K562 (cell line): ENCODE measurements around the gene STON1. TPM values are rescaled to one million over a fixed set of nuclear protein-coding genes. Genes with fewer than 3 reads are reported as not detected.

Source experiments
- ATF1 ChIP-seq, 2 experiments: fragments of 450-650 bp in 1 of 2; IDR thresholded peaks; 2 replicates each; pipeline ENCODE4 v1.6.1; 2016; ENCODE audit warnings: missing compliant biosample characterization in 1 of 2, missing genetic modification characterization in 1 of 2
- CTBP1 ChIP-seq: fragments of 450-650 bp; IDR thresholded peaks from 2 replicates; pipeline ENCODE4 v1.6.1; 2016; ENCODE audit warnings: borderline replicate concordance
- NONO ChIP-seq, 2 experiments: fragments of 200-400 bp in 1 of 2; fragments of 450-650 bp in 1 of 2; formaldehyde crosslinking in 1 of 2; IDR thresholded peaks; 2 replicates each; pipeline ENCODE4 v1.6.1; 2017; ENCODE audit warnings: low read depth in 2 of 2, mild to moderate bottlenecking in 2 of 2, moderate library complexity in 2 of 2, low read length in 1 of 2
- PCBP1 ChIP-seq: fragments of 200-400 bp; formaldehyde crosslinking; IDR thresholded peaks from 2 replicates; pipeline ENCODE4 v1.6.1; 2018; ENCODE audit warnings: mild to moderate bottlenecking, low read depth, low read length; ENCODE audit not compliant: poor library complexity, severe bottlenecking
- RB1 ChIP-seq: fragments of 450-650 bp; IDR thresholded peaks from 2 replicates; pipeline ENCODE4 v1.6.1; 2017; ENCODE audit warnings: low read depth, mild to moderate bottlenecking
- RBFOX2 ChIP-seq: fragments of 200-400 bp; formaldehyde crosslinking; IDR thresholded peaks from 2 replicates; pipeline ENCODE4 v1.6.1; 2017; ENCODE audit warnings: low read depth, mild to moderate bottlenecking, low read length, moderate library complexity
- ZNF263 ChIP-seq: sonication (generic); formaldehyde crosslinking; IDR thresholded peaks from 2 replicates; pipeline ENCODE4 v1.8.0; 2022; ENCODE audit warnings: mild to moderate bottlenecking, missing genetic modification reagents, borderline replicate concordance
- ZNF717 ChIP-seq: fragments of 250-450 bp; sonication (Bioruptor Pico); IDR thresholded peaks from 2 replicates; pipeline ENCODE4 v1.5.0; 2021
- polyA plus RNA-seq, 8 experiments: library from polyadenylated mRNA; depleted of rRNA in 4 of 8; stranded (reverse) in 5 of 8; unstranded in 3 of 8; fragments of >200 nt; fragmentation: Nextera tagmentation in 2 of 8; fragmentation: Illumina TruSeq in 1 of 8; extraction: Ambion mirVana in 2 of 8; extraction: Trizol in 1 of 8; gene quantifications; 2 replicates each; pipeline versions ENCODE4 v1.2.1 to v1.2.3, GENCODE V29; 2011 to 2014; ENCODE audit warnings: inconsistent platforms in 1 of 8, missing spikeins in 1 of 8
- total RNA-seq, 7 experiments: library from RNA; depleted of rRNA in 6 of 7; stranded (reverse); fragments of >200 nt in 6 of 7; fragmentation: Illumina TruSeq in 2 of 7; extraction: Trizol in 2 of 7; gene quantifications; 2 replicates each; pipeline versions ENCODE4 v1.2.1 to v1.2.3, GENCODE V29; 2011 to 2021; ENCODE audit warnings: low replicate concordance in 1 of 7
- TF ChIP-seq, protein P1 (sequence below), 2 experiments: IDR thresholded peaks; 2 replicates each; pipeline ENCODE4 v1.6.1; 2012; ENCODE audit warnings: improper control_type of control experiment in 2 of 2, low read depth in 2 of 2, low read length in 2 of 2, borderline replicate concordance in 1 of 2
- TF ChIP-seq, protein P2 (sequence below): fragments of 200-800 bp; sonication (Bioruptor generic); IDR thresholded peaks from 2 replicates; pipeline ENCODE4 v1.6.1; 2017; ENCODE audit warnings: missing genetic modification characterization, missing compliant biosample characterization

The STON1 gene
- total and polyA plus RNA-seq, 9 of the 15 experiments (the other 6 are each of a cell fraction or from before 2014, with no cell fraction given): 0.07 to 1.2 (median 0.55) TPM

DNA sequence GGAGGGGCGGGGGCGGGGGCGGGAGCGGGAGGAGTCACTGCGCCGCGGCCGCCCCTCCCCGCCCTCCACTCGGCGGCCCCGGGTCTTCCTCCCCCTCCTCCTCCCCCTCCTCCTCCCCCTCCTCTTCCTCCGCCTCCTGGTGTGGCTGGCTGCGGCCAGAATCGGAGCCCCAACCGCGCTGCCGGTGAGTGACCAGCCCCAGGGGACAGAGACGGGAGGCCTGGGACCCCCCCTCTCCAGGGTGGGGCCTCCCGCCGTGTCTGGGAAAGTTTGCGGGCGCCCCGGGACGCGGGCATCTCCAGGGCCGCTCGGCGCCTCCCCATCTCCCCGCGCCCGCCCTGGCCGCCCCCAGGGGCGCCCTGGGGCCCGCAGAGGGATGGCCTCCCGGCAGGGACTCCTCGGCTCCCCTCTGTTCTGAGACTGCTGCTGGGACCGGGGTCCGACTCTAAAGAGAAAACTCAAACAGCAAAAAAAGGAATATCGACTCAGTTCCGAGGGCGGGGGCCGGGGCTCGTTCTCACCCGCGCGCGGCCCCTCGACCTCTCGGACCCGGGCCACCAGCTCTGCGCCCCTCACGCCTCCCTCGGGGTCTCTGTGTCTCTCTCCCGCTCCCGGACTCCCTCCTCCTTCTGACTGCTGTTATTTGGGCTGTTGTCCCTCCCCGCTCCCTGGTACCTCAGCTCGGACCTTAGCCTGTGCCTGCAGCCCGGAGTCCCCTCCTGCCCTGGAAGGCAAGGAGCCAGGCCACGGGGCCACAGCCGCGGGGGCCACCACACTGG, at the start of gene STON1 (continued):
- TF ChIP-seq PCBP1: peak; percentile 84
- TF ChIP-seq RBFOX2: 0 out of 2 replicates have a peak, but pooled peaks have one; percentile 24
- no peak for TF ChIP-seq ZNF717 (CRISPR knock-in tag)
- peak in 1 of 2 experiments; percentile 44; a peak in 1 of 4 replicates for TF ChIP-seq NONO (IDR thresholded peaks at IDR 0.05; ENCODE audit: low read depth in 2 of 2, low read length in 1 of 2)
- peak; percentile 11; the same call in 1 of the 2 replicates for TF ChIP-seq RB1
- TF ChIP-seq ZNF263 (CRISPR knock-in tag): peak; percentile 97
- TF ChIP-seq, protein P1, sequence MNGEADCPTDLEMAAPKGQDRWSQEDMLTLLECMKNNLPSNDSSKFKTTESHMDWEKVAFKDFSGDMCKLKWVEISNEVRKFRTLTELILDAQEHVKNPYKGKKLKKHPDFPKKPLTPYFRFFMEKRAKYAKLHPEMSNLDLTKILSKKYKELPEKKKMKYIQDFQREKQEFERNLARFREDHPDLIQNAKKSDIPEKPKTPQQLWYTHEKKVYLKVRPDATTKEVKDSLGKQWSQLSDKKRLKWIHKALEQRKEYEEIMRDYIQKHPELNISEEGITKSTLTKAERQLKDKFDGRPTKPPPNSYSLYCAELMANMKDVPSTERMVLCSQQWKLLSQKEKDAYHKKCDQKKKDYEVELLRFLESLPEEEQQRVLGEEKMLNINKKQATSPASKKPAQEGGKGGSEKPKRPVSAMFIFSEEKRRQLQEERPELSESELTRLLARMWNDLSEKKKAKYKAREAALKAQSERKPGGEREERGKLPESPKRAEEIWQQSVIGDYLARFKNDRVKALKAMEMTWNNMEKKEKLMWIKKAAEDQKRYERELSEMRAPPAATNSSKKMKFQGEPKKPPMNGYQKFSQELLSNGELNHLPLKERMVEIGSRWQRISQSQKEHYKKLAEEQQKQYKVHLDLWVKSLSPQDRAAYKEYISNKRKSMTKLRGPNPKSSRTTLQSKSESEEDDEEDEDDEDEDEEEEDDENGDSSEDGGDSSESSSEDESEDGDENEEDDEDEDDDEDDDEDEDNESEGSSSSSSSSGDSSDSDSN (IDR thresholded peaks at IDR 0.05; ENCODE audit: borderline replicate concordance in 1 of 2, low read depth in 2 of 2, low read length in 2 of 2): no peak
- TF ChIP-seq, protein P2, sequence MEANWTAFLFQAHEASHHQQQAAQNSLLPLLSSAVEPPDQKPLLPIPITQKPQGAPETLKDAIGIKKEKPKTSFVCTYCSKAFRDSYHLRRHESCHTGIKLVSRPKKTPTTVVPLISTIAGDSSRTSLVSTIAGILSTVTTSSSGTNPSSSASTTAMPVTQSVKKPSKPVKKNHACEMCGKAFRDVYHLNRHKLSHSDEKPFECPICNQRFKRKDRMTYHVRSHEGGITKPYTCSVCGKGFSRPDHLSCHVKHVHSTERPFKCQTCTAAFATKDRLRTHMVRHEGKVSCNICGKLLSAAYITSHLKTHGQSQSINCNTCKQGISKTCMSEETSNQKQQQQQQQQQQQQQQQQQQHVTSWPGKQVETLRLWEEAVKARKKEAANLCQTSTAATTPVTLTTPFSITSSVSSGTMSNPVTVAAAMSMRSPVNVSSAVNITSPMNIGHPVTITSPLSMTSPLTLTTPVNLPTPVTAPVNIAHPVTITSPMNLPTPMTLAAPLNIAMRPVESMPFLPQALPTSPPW (CRISPR knock-in tag): peak; percentile 78
- TF ChIP-seq ATF1 (CRISPR knock-in tag; IDR thresholded peaks at IDR 0.05): no peak
- no peak for TF ChIP-seq ATF1 (tag; IDR thresholded peaks at IDR 0.05)
- TF ChIP-seq CTBP1: 0 out of 2 replicates have a peak, but pooled peaks have one; percentile 37
